Activated T-cell treated with anti-CD3 and anti-CD28 coated beads, Interleukin-2, amount 50 U/mL, for 24 hours (primary cell): ENCODE measurements around the gene PRKCH.

Experiments
- DNase-seq: peaks from one replicate; pipeline ENCODE4 v3.0.0-alpha.2; 2020
- H3K27ac Mint-ChIP-seq: 2 replicates; pipeline ENCODE4 v1.8.0; 2020; ENCODE audit warnings: mild to moderate bottlenecking, mixed read lengths
- H3K27me3 Mint-ChIP-seq: 2 replicates; pipeline ENCODE4 v1.8.0; 2020; ENCODE audit warnings: mixed read lengths
- H3K36me3 Mint-ChIP-seq: 2 replicates; pipeline ENCODE4 v1.8.0; 2020; ENCODE audit warnings: low read depth, mixed read lengths
- H3K4me1 Mint-ChIP-seq: 2 replicates; pipeline ENCODE4 v1.8.0; 2020; ENCODE audit warnings: low read depth, mixed read lengths
- H3K4me3 Mint-ChIP-seq: 2 replicates; pipeline ENCODE4 v1.8.0; 2020; ENCODE audit warnings: mild to moderate bottlenecking, moderate library complexity, mixed read lengths
- H3K9me3 Mint-ChIP-seq: 2 replicates; pipeline ENCODE4 v1.8.0; 2020; ENCODE audit warnings: mixed read lengths

PRKCH gene

DNA sequence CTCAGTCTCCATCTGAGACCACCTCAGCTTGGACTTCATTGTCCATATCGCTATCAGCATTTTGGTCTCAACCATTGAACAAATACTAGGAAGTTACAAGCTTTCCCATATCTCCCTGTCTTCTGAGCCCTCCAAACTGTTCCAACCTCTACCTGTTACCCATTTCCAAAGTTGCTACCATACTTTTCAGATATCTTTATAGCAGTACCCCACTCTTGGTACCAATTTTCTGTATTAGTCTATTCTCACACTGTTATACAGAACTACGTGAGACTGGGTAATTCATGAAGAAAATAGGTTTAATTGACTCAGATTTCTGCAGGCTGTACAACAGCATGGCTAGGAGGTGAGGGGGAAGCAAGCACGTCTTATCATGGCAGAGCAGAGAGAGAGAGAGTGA, 53.8 kb downstream of the PRKCH start:
- peaks cover 23% of the 10 kb centered on the region for H3K9me3 Mint-ChIP-seq
- H3K4me1 Mint-ChIP-seq = peaks cover 49% of the 10 kb centered on the region
- peak overlapping the region; percentile 66 for H3K27ac Mint-ChIP-seq
- H3K4me3 Mint-ChIP-seq = no peak overlapping the region
- H3K36me3 Mint-ChIP-seq = peaks cover 79% of the 10 kb centered on the region
- no peak for DNase-seq
- H3K27me3 Mint-ChIP-seq = no peaks in the 10 kb centered on the region

DNA sequence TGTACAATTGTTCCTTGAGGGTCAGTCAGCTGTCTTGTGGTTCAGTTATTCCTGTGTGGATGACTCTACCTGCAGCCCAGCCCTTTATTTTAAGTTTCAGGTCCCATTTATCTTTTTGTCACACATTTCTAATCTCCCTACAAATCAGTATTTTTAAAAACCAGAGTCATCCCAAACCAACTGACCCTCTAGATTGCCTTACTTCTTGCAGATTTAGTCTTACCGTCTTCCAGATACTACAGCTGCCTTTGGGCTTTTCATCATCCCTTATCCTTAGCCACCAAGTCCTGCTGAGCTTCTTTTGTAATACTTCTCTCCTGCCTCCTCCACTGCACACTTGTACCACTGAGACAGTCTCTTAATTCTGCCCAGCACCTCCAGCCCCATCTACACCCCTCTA, 54.9 kb downstream of the PRKCH start:
- Mint-ChIP-seq H3K27ac (peak overlapping the region; percentile 42), H3K36me3 (peaks cover 80% of the 10 kb centered on the region), H3K4me3 (no peak overlapping the region), H3K9me3 (peaks cover 23% of the 10 kb centered on the region), H3K4me1 (peaks cover 39% of the 10 kb centered on the region), H3K27me3 (no peaks in the 10 kb centered on the region)
- no peak for DNase-seq

DNA sequence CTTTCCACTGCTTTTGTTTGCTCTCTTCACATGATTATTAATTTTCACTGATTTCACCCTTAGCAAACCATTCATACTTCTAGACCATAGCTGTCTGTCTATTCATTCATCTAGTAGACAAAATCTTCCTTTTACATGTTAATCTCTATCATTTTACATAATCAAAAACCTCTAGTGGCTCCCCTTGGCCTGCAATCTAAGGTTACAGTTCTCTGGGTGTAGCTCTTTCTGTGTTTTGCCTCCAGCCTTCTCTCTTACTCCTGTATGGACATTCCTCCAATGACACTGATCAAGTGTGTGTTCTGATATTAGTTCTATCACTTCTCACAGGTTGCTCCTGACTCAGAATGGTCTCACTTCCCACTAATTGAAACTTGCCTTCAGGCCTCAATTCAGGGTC, 56.4 kb downstream of the PRKCH start:
- peaks cover 78% of the 10 kb centered on the region for H3K36me3 Mint-ChIP-seq
- peak overlapping the region; percentile 78 for H3K27ac Mint-ChIP-seq
- no peaks in the 10 kb centered on the region for H3K27me3 Mint-ChIP-seq
- DNase-seq = no peak
- H3K4me3 Mint-ChIP-seq = no peak overlapping the region
- H3K9me3 Mint-ChIP-seq = peaks cover 23% of the 10 kb centered on the region
- peaks cover 25% of the 10 kb centered on the region for H3K4me1 Mint-ChIP-seq

DNA sequence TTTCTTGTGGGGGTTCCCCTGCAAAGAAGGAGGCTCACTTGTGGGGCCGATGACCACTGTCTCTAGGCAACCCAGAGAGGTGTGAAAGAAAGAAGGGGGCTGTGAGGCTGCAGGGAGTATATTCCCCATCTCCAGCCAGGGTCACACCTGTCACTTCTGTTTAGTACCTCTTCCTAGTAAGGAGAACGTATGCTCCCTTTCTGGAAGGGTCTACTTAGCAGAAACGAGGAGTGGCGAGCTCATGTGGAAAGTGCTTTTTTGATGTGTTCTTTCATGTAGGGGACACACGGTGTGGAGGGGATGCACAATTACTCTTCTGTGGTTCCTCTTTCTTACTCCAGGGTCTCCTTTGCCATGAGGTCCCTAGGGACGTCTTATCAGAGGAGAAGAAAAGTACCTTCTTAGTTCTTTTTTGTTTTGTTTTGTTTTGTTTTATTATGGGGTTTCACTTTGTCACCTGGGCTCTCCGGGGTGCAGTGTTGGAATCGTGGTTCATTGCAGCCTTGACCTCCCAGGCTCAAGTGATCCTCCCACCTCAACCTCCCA, 58.3 kb downstream of the PRKCH start:
- peaks cover 10% of the 10 kb centered on the region for H3K4me1 Mint-ChIP-seq
- peaks cover 9% of the 10 kb centered on the region for H3K9me3 Mint-ChIP-seq
- H3K36me3 Mint-ChIP-seq = peaks cover 58% of the 10 kb centered on the region
- H3K27me3 Mint-ChIP-seq = no peaks in the 10 kb centered on the region
- H3K4me3 Mint-ChIP-seq = peak overlapping the region; percentile 36
- peak overlapping the region; percentile 78 for H3K27ac Mint-ChIP-seq
- no peak for DNase-seq

DNA sequence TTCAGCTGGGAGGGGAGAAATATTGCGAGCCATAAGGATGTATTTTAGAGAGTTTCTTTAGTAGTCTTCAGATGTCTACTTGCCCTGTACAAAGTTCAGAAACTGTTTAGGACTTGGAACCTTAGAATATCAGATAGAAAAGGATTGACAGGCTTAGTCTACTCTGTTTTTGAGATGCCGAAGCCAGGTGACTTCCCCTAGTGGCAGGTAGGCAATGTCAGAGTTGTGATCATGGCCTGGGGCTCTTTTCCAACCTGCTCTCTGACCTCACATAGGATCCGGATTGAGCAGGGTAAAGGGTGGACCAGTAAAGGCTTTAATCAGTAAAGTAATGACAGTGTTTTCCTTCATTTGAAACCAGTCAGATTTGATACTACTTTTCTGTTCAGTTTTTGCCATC, 59.6 kb downstream of the PRKCH start:
- Mint-ChIP-seq H3K4me3 (peak overlapping the region; percentile 14), H3K36me3 (peaks cover 48% of the 10 kb centered on the region), H3K27ac (peak overlapping the region; percentile 78)

DNA sequence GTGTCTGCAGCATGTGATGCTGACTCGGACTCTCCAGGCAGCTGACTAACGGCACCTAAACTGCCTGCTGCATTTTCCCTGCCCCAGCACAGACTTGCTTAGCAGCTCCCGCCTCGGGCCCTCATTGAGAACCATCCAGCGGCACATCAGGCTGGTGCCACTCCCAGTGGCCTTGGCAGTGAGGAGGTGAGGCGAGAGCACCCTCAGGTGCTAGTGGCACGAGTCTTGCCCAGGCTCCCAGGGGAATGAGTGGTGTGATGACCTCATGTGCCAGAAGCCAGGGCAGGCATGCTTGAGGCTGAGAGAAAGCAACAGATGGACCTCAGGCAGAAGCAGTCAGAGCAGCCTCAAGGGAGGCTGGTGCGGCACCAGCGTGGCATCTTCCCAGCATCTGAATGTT, 60.2 kb downstream of the PRKCH start:
- no peak overlapping the region for H3K4me3 Mint-ChIP-seq
- peaks cover 42% of the 10 kb centered on the region for H3K36me3 Mint-ChIP-seq
- no peak for DNase-seq
- no peaks in the 10 kb centered on the region for H3K27me3 Mint-ChIP-seq
- H3K4me1 Mint-ChIP-seq = no peaks in the 10 kb centered on the region
- no peaks in the 10 kb centered on the region for H3K9me3 Mint-ChIP-seq
- H3K27ac Mint-ChIP-seq = peak overlapping the region; percentile 78

More for the DNA sequence above, 59.6 kb downstream of the PRKCH start:
- Mint-ChIP-seq H3K4me1 (no peaks in the 10 kb centered on the region), H3K27me3 (no peaks in the 10 kb centered on the region), H3K9me3 (no peaks in the 10 kb centered on the region)
- no peak for DNase-seq

DNA sequence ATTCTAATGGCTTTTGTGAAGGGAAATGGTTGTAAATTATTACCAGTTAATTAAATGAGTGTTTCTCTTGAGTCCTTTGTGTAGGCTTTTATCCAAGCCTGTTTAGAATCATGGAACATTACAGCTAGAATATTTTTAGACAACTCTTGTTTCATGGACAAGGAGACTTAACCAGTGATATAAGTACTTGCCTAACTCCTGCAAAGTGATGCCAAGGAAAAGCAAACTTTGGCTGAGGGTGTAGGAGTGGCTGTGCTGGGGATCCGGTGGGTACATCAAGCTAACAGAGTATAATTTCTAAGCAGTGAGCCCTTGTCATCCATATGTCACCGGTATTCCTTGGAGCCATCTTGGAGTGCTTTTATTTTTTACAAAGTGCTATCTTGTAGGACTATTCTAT, 61.5 kb downstream of the PRKCH start:
- Mint-ChIP-seq H3K27me3 (no peaks in the 10 kb centered on the region), H3K36me3 (peaks cover 33% of the 10 kb centered on the region), H3K4me3 (no peak overlapping the region), H3K4me1 (no peaks in the 10 kb centered on the region), H3K9me3 (no peaks in the 10 kb centered on the region), H3K27ac (peak overlapping the region; percentile 78)
- DNase-seq = no peak

DNA sequence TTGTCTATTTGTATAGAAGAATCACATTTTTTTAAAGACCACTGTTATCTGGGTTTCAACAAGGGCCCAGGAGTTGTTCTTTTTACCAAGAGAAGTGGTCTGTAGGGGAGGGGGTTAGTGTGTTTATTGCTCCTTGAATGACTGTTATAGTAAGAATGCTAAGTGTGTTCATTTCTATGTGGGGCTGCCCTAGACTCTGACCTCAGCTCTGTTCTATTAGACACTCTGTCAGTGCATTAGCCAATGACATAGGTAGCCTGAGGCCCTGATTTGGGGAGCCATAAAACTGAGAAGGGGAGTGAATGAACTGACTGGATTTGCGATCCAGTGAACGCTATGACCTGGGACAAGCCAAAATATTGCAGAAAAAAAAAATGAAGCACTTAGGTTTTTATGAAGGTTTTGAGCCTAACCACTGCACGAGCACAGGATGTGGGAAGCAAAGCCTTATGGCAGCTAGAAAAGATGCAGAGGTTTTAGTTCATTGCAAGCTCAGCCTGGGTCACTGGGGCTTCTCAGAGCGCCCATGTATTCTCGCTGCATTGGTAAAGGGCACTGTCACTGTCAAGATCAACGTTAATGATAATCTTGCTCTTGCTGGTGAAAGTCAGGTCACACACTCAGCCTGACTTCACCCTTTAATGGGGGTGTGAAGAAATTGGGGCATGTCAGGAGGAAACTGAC, 63.8 kb downstream of the PRKCH start:
- no peak for DNase-seq
- no peaks in the 10 kb centered on the region for H3K9me3 Mint-ChIP-seq
- no peaks in the 10 kb centered on the region for H3K4me1 Mint-ChIP-seq
- peaks cover 18% of the 10 kb centered on the region for H3K36me3 Mint-ChIP-seq
- no peaks in the 10 kb centered on the region for H3K27me3 Mint-ChIP-seq
- H3K4me3 Mint-ChIP-seq = no peak overlapping the region
- H3K27ac Mint-ChIP-seq = no peak overlapping the region

DNA sequence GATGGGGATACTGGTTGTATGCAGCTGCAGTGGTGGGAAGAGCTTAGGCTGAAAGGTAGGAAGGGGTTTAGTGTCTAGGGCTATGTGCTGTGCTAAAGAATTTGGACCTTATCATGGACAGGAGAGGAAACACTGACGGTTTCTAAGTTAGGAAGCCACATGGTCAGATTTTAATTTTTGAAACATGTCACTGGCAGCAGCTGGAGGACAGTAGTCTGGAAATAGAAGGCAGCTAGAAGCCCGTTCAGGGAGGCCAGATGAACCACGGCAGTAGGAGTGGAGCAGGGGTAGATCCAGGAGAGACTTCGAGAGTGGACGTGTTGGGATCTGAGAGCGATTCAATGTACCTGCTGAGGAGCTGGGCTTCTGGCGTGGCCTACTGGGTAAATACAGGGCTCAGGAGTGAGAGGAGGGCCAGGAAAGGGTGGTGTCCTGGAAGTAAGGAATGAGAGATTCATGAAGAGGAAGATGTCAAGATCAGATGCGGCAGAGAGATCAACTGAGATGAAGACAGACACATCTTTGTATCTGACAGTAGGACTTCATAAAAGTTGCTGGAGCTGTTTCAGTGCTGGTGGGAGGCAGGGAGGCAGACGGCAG, 64.9 kb downstream of the PRKCH start:
- H3K27ac Mint-ChIP-seq = no peak overlapping the region
- H3K4me1 Mint-ChIP-seq = no peaks in the 10 kb centered on the region
- H3K4me3 Mint-ChIP-seq = no peak overlapping the region
- H3K36me3 Mint-ChIP-seq = peaks cover 16% of the 10 kb centered on the region
- no peak for DNase-seq
- no peaks in the 10 kb centered on the region for H3K27me3 Mint-ChIP-seq
- no peaks in the 10 kb centered on the region for H3K9me3 Mint-ChIP-seq

DNA sequence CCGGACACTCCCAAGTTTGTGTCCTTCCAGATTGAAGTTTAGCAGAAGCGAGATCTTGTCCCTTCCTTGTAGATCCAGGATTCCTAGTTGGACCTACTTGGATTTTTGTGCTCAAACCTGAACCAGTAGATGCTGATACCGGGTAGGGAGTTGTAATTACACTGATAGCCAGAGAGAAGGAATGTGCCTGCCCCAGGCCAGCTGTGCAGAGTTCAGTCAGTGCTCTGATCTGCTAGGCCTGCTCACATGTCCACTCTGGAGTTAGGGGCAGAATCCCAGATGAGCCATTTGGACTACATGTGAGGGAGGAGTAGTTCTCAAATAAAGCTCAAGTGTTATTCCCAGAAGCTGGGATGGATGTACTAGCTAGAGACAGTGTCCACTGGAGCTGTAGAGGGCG, 65.7 kb downstream of the PRKCH start:
- Mint-ChIP-seq H3K36me3 (peaks cover 17% of the 10 kb centered on the region), H3K4me1 (no peaks in the 10 kb centered on the region), H3K9me3 (no peaks in the 10 kb centered on the region), H3K4me3 (no peak overlapping the region), H3K27me3 (no peaks in the 10 kb centered on the region), H3K27ac (no peak overlapping the region)
- no peak for DNase-seq

DNA sequence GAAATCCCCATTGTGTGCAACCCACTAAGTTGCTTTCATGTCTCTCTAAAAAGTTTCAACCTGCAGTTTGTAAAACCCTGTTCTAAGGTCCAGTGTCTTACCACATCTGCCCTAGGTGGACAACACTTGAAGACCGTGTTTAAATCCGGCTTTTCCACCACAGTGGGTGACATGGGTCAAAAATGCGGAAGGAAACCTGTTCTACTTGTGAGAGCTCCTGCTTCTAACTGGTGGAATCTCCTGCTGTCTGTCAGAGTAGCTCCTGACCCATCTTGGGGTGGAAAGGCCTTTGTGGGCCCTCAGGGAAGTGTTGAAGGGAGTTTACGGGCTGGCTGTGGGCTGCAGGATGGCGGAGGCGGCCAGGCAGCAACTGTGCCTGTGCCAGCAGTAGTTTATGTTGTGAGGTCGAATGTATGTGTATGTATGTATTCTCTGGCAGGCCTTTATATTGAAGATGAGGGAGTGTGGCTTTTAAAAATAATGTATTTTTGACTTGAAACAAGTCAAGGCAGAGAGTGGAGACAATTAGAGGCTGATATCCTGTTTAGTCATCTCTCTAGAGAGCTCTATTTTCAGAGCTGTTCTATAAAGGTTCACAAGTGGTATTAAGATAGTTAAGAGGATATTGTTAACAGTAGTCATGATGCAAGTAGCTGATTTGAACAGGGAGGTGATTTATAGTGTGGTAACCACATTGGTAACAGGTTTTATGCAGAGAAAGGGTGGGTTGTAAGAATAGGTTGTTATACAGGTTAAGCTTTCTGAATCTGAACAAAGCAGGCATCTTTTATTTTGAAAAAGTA, 67.0 kb downstream of the PRKCH start:
- Mint-ChIP-seq H3K27me3 (no peaks in the 10 kb centered on the region), H3K4me3 (no peak overlapping the region), H3K4me1 (no peaks in the 10 kb centered on the region), H3K27ac (no peak overlapping the region), H3K9me3 (no peaks in the 10 kb centered on the region), H3K36me3 (peaks cover 27% of the 10 kb centered on the region)
- DNase-seq = peak; percentile 71

DNA sequence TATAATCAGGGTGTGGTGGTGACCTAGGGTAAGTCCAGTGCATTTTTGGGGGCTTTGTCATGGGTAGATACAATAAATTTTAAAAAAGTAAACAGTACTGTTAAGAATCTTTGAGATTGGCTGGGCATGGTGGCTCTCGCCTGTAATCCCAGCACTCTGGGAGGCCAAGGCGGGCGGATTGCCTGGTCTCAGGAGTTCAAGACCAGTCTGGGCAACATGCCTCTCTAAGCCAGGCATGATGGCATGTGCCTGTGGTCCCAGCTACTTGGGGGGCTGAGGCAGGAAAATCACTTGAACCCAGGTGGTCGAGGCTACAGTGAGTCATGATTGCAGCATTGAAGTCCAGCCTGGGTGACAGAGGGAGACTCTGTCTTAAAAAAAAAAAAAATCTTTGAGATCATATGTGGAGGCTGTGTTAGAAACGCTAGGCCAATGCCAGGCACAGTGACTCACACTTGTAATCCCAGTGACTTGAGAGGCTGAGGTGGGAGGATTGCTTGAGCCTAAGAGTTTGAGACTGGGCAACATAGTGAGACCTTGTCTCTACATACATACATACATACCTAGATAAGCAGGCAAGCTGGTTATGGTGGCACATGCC, 67.7 kb downstream of the PRKCH start:
- H3K9me3 Mint-ChIP-seq = no peaks in the 10 kb centered on the region
- no peaks in the 10 kb centered on the region for H3K27me3 Mint-ChIP-seq
- DNase-seq = no peak
- no peak overlapping the region for H3K4me3 Mint-ChIP-seq
- peaks cover 33% of the 10 kb centered on the region for H3K36me3 Mint-ChIP-seq
- no peak overlapping the region for H3K27ac Mint-ChIP-seq
- H3K4me1 Mint-ChIP-seq = no peaks in the 10 kb centered on the region

DNA sequence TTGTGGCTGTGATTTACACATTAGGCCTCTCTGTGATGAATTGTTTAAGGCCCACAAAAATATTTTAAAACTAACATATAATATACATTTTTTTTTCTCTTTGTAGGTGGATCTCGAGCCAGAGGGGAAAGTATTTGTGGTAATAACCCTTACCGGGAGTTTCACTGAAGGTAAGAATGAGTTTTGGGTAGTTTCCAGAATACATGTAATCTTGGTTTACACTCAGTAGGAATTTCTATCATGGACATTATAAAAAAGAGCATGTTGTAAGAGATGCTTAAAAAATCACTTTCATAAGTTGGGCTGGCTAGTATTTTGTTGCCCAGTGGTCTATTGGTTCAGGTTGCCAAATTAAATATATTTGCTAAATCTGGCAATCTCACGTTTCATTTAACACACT, 69.7 kb downstream of the PRKCH start:
- H3K4me3 Mint-ChIP-seq = peak overlapping the region; percentile 72
- peak overlapping the region; percentile 87 for H3K27ac Mint-ChIP-seq
- H3K9me3 Mint-ChIP-seq = no peaks in the 10 kb centered on the region
- H3K27me3 Mint-ChIP-seq = no peaks in the 10 kb centered on the region
- H3K36me3 Mint-ChIP-seq = peaks cover 50% of the 10 kb centered on the region
- H3K4me1 Mint-ChIP-seq = peaks cover 2% of the 10 kb centered on the region
- DNase-seq = no peak

DNA sequence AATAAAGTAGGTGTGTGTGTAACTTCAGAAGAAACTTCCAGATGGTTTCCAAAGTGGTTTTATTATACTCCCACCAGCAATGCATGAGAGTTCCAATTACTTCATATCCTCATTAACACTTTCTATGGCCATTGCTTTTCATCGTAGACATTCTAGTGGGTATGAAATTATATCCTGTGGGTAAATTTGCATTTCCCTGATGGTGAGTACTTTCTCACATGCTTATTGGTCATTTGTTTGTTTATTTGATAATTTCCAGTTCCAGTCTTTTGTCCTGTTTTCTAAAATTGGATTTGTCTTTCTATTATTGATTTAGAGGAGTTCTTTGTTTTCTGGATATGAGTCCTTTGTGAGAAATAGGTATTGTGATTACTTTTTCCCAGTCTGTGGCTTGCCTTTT, 70.9 kb downstream of the PRKCH start:
- Mint-ChIP-seq H3K27ac (peak overlapping the region; percentile 87), H3K27me3 (no peaks in the 10 kb centered on the region), H3K9me3 (no peaks in the 10 kb centered on the region), H3K36me3 (peaks cover 54% of the 10 kb centered on the region), H3K4me3 (peak overlapping the region; percentile 39), H3K4me1 (peaks cover 13% of the 10 kb centered on the region)
- no peak for DNase-seq
